ENCODE measurements around the gene MORF4L1.
A peak's percentile ranks its signal among the peaks of the same experiment; 100 is the strongest.

DNA sequence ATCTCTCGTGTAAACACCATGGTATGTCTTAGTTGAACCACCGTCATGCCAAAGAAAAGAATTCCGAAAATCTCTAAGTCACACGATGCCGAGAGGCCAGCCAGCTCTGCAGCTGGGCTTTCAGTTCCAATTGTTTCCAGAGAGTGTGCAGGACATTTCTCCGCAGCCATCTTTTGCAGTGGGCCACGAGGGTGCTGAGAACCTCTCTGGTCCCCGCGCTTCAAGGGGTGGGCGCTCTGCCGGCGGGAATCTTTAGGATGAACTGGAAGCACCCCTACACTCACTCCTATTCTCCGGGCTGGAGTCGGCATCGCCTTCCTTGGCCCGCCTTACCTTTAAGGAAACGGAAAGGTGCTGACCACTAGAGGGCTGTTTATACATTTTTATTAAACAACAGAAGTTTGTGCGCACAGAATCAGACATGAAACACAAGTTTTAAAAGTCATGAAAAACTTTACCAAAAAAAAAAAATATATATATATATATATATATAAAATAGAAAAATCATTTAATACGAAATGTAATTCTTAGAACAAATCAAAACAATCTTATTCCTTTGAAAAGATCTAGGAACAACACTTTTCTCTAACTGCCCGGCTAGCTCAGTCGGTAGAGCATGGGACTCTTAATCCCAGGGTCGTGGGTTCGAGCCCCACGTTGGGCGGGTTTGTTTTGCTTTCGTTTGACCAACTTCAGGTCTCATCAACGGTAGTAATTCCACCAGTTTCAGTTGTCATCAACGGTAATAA, 12.5 kb upstream of the MORF4L1 start:
- TF ChIP-seq, protein P1, sequence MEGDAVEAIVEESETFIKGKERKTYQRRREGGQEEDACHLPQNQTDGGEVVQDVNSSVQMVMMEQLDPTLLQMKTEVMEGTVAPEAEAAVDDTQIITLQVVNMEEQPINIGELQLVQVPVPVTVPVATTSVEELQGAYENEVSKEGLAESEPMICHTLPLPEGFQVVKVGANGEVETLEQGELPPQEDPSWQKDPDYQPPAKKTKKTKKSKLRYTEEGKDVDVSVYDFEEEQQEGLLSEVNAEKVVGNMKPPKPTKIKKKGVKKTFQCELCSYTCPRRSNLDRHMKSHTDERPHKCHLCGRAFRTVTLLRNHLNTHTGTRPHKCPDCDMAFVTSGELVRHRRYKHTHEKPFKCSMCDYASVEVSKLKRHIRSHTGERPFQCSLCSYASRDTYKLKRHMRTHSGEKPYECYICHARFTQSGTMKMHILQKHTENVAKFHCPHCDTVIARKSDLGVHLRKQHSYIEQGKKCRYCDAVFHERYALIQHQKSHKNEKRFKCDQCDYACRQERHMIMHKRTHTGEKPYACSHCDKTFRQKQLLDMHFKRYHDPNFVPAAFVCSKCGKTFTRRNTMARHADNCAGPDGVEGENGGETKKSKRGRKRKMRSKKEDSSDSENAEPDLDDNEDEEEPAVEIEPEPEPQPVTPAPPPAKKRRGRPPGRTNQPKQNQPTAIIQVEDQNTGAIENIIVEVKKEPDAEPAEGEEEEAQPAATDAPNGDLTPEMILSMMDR (IDR thresholded peaks at IDR 0.05; ENCODE audit: low read depth, low read length, poor library complexity, severe bottlenecking), result peak; percentile 60
- no peak for TF ChIP-seq EZH2phosphoT487 (IDR thresholded peaks at IDR 0.05; ENCODE audit: borderline replicate concordance, low read length)
